ENCODE results near the gene KLF14.
"Not testable (repeated sequence)": the region's sequence is repeated elsewhere in the genome, so short reads cannot be mapped to it uniquely, and the experiment has no call there.

The KLF14 gene

GRCh38 chr7:130695840-130696239 is 38.2 kb downstream of the KLF14 start:
- Histone ChIP-seq H3K79me2 (ENCODE audit: control insufficient read depth, low read length) (no peaks in the 10 kb centered on the region), H3K27ac (ENCODE audit: low read depth, low read length) (no peak overlapping the region), H3K9me3 (ENCODE audit: control insufficient read depth, insufficient read depth, low read length) (no peaks in the 10 kb centered on the region), H3F3A (ENCODE audit: control insufficient read depth, insufficient read depth) (no peaks in the 10 kb centered on the region), H3K4me2 (ENCODE audit: low read length) (no peak overlapping the region), H3K36me3 (ENCODE audit: control insufficient read depth, low read length) (no peaks in the 10 kb centered on the region), H3K27me3 (ENCODE audit: control insufficient read depth, low read length) (0 out of 2 replicates have a peak, but pooled peaks cover 6% of the 10 kb centered on the region), H3K4me3 (ENCODE audit: low read length) (no peak overlapping the region), H4K20me1 (ENCODE audit: control insufficient read depth, insufficient read depth, low read depth, low read length) (no peaks in the 10 kb centered on the region), H3K4me1 (ENCODE audit: control insufficient read depth, low read length) (no peaks in the 10 kb centered on the region), H3K9me2 (replicated peaks; ENCODE audit: control insufficient read depth, low read length) (no peaks in the 10 kb centered on the region)
- no peak for TF ChIP-seq EZH2phosphoT487 (IDR thresholded peaks at IDR 0.05; ENCODE audit: borderline replicate concordance, low read length)
- TF ChIP-seq CTCF (IDR thresholded peaks at IDR 0.05; ENCODE audit: low read depth, low read length, poor library complexity, severe bottlenecking), result peak; percentile 88

- not testable (repeated sequence) for H4K20me1 ChIP-seq (ENCODE audit: control insufficient read depth, insufficient read depth, low read depth, low read length); H3K27ac ChIP-seq (ENCODE audit: low read depth, low read length); H3K4me3 ChIP-seq (ENCODE audit: low read length); H3K4me2 ChIP-seq (ENCODE audit: low read length); H3K4me1 ChIP-seq (ENCODE audit: control insufficient read depth, low read length); H3F3A ChIP-seq (ENCODE audit: control insufficient read depth, insufficient read depth); H3K36me3 ChIP-seq (ENCODE audit: control insufficient read depth, low read length); H3K79me2 ChIP-seq (ENCODE audit: control insufficient read depth, low read length); H3K27me3 ChIP-seq (ENCODE audit: control insufficient read depth, low read length); H3K9me2 ChIP-seq (replicated peaks; ENCODE audit: control insufficient read depth, low read length)
- H3K9me3 ChIP-seq (ENCODE audit: control insufficient read depth, insufficient read depth, low read length), result peaks cover 19% of the 10 kb centered on the region
These were observed 41.6 kb downstream of the KLF14 start for GRCh38 chr7:130692396-130692795.

GRCh38 chr7:130689683-130690082 is 44.3 kb downstream of the KLF14 start:
- no peak for TF ChIP-seq CTCF (IDR thresholded peaks at IDR 0.05; ENCODE audit: low read depth, low read length, poor library complexity, severe bottlenecking)
- no peak for TF ChIP-seq EZH2phosphoT487 (IDR thresholded peaks at IDR 0.05; ENCODE audit: borderline replicate concordance, low read length)
- Histone ChIP-seq H3K79me2 (ENCODE audit: control insufficient read depth, low read length) (no peaks in the 10 kb centered on the region), H4K20me1 (ENCODE audit: control insufficient read depth, insufficient read depth, low read depth, low read length) (no peaks in the 10 kb centered on the region), H3K27me3 (ENCODE audit: control insufficient read depth, low read length) (peaks cover 10% of the 10 kb centered on the region; the same call in 1 of the 2 replicates), H3K4me2 (ENCODE audit: low read length) (no peak overlapping the region), H3K4me1 (ENCODE audit: control insufficient read depth, low read length) (no peaks in the 10 kb centered on the region), H3F3A (ENCODE audit: control insufficient read depth, insufficient read depth) (no peaks in the 10 kb centered on the region), H3K27ac (ENCODE audit: low read depth, low read length) (no peak overlapping the region), H3K4me3 (ENCODE audit: low read length) (no peak overlapping the region), H3K9me3 (ENCODE audit: control insufficient read depth, insufficient read depth, low read length) (peaks cover 25% of the 10 kb centered on the region), H3K36me3 (ENCODE audit: control insufficient read depth, low read length) (no peaks in the 10 kb centered on the region), H3K9me2 (replicated peaks; ENCODE audit: control insufficient read depth, low read length) (no peaks in the 10 kb centered on the region; the same call in 1 of the 2 replicates)

- Histone ChIP-seq H3F3A (ENCODE audit: control insufficient read depth, insufficient read depth) (no peaks in the 10 kb centered on the region), H3K4me3 (ENCODE audit: low read length) (no peak overlapping the region), H3K4me1 (ENCODE audit: control insufficient read depth, low read length) (no peaks in the 10 kb centered on the region), H4K20me1 (ENCODE audit: control insufficient read depth, insufficient read depth, low read depth, low read length) (no peaks in the 10 kb centered on the region), H3K79me2 (ENCODE audit: control insufficient read depth, low read length) (no peaks in the 10 kb centered on the region), H3K9me3 (ENCODE audit: control insufficient read depth, insufficient read depth, low read length) (peaks cover 9% of the 10 kb centered on the region), H3K27me3 (ENCODE audit: control insufficient read depth, low read length) (peaks cover 16% of the 10 kb centered on the region; the same call in 1 of the 2 replicates), H3K36me3 (ENCODE audit: control insufficient read depth, low read length) (no peaks in the 10 kb centered on the region), H3K4me2 (ENCODE audit: low read length) (no peak overlapping the region), H3K27ac (ENCODE audit: low read depth, low read length) (no peak overlapping the region), H3K9me2 (replicated peaks; ENCODE audit: control insufficient read depth, low read length) (no peaks in the 10 kb centered on the region; the same call in 1 of the 2 replicates)
- TF ChIP-seq EZH2phosphoT487 (IDR thresholded peaks at IDR 0.05; ENCODE audit: borderline replicate concordance, low read length) (no peak), CTCF (IDR thresholded peaks at IDR 0.05; ENCODE audit: low read depth, low read length, poor library complexity, severe bottlenecking) (no peak)
These were observed 51.0 kb downstream of the KLF14 start for GRCh38 chr7:130683026-130683425.
